Panc1 (cell line): ENCODE data around the gene CTSA. TPM values are rescaled to one million over a fixed set of nuclear protein-coding genes. Genes with fewer than 3 reads are reported as not detected.

Experiments
- ATAC-seq: fragments of 200-7000 bp; cut with Tn5 transposase; 2 replicates; pipeline ENCODE4 v1.9.1; 2020; ENCODE audit warnings: mild to moderate bottlenecking, moderate library complexity
- BruUV-seq: library from RNA; stranded (reverse); fragments of 400-500 nt; replicated peaks from 2 replicates; lab custom pipeline; 2021; lab: Mats Ljungman, UMichigan
- CTCF ChIA-PET: fragments of 300-600 bp; sonication (Branson Sonifier 250); formaldehyde crosslinking; loops from one replicate; lab custom pipeline; 2022; ENCODE audit warnings: antibody characterized with exemption; lab: Charles Lee
- POLR2A ChIA-PET: fragments of 300-600 bp; sonication (Branson Sonifier 250); formaldehyde crosslinking; loops from one replicate; lab custom pipeline; 2022; ENCODE audit warnings: antibody characterized with exemption; lab: Charles Lee
- DNase-seq: peaks from one replicate; pipeline ENCODE4 v3.0.0-alpha.2; 2010; ENCODE audit warnings: low read depth, low spot score
- H3K27ac ChIP-seq: 2 replicates; pipeline ENCODE4 v1.5.1; 2011; ENCODE audit warnings: mild to moderate bottlenecking, low read length, inconsistent platforms
- H3K27me3 ChIP-seq: fragments of 200-500 bp; sonication (Bioruptor generic); 2 replicates; pipeline ENCODE4 v1.6.0; 2014; ENCODE audit warnings: low read length, inconsistent platforms; ENCODE audit not compliant: control insufficient read depth, insufficient read depth
- H3K36me3 ChIP-seq: fragments of 200-500 bp; sonication (Bioruptor generic); 2 replicates; pipeline ENCODE4 v1.5.1; 2014; ENCODE audit warnings: inconsistent platforms, mild to moderate bottlenecking, low read length, moderate library complexity; ENCODE audit not compliant: control insufficient read depth, insufficient read depth
- H3K4me1 ChIP-seq: 2 replicates; pipeline ENCODE4 v1.5.1; 2011; ENCODE audit warnings: inconsistent platforms, mild to moderate bottlenecking, low read length, moderate library complexity; ENCODE audit not compliant: control insufficient read depth, insufficient read depth
- H3K4me3 ChIP-seq, 2 experiments: 2 replicates each; pipeline ENCODE4 v1.5.1; 2011 to 2012; ENCODE audit warnings: low read depth in 2 of 2, low read length in 2 of 2, mild to moderate bottlenecking in 2 of 2, inconsistent platforms in 1 of 2, moderate library complexity in 1 of 2
- H3K9me3 ChIP-seq: fragments of 200-500 bp; sonication (Bioruptor generic); 2 replicates; pipeline ENCODE4 v1.5.1; 2014; ENCODE audit warnings: low read depth, mild to moderate bottlenecking, inconsistent platforms, low read length, moderate library complexity; ENCODE audit not compliant: control insufficient read depth, insufficient read depth
- CTCF ChIP-seq: fragments of 450-650 bp; IDR thresholded peaks from 2 replicates; pipeline ENCODE4 v1.5.1; 2017; ENCODE audit warnings: mild to moderate bottlenecking
- POLR2AphosphoS5 ChIP-seq: IDR thresholded peaks from 2 replicates; pipeline ENCODE4 v1.6.1; 2012; ENCODE audit warnings: mild to moderate bottlenecking, low read depth, low read length, moderate library complexity
- REST ChIP-seq, 2 experiments: IDR thresholded peaks; 2 replicates each; pipeline ENCODE4 v1.6.1; 2011 to 2012; ENCODE audit warnings: low read depth in 2 of 2, control low read depth in 1 of 2, low read length in 1 of 2, mild to moderate bottlenecking in 1 of 2, moderate library complexity in 1 of 2; ENCODE audit not compliant: insufficient read depth in 1 of 2
- SIN3A ChIP-seq: IDR thresholded peaks from 2 replicates; pipeline ENCODE4 v1.6.1; 2012; ENCODE audit warnings: low read depth, mild to moderate bottlenecking, low read length, moderate library complexity, borderline replicate concordance; ENCODE audit not compliant: insufficient read depth
- TCF7L2 ChIP-seq: IDR thresholded peaks from 2 replicates; pipeline ENCODE4 v1.6.1; 2011; ENCODE audit warnings: mild to moderate bottlenecking, low read depth, low read length, inconsistent platforms
- in situ Hi-C: cut with HindIII; loops from 2 replicates; pipeline ENCODE4 v1.10.0; 2016; ENCODE audit warnings: low sequenced_read_pairs, low pct_unique_long_range_greater_than_20kb
- intact Hi-C: fragments of 100-400 bp; cut with micrococcal nuclease; formaldehyde crosslinking; loops from one replicate; pipeline ENCODE4 v1.10.0; 2022; ENCODE audit not compliant: unreplicated experiment
- total RNA-seq: library from RNA; stranded (reverse); gene quantifications from one replicate; pipeline ENCODE4 v1.2.1, GENCODE V29; 2021; ENCODE audit not compliant: unreplicated experiment

Gene CTSA
- total RNA-seq, 1 experiment from 2014 or later = 232 TPM

- ChIA-PET POLR2A (no interaction called here), CTCF (no interaction called here)
- Histone ChIP-seq H3K36me3 (no peaks in the 10 kb centered on the region; the same call in 1 of the 2 replicates), H3K4me1 (peaks cover 12% of the 10 kb centered on the region), H3K27ac (no peak overlapping the region), H3K4me3 (no peak overlapping the region), H3K9me3 (no peaks in the 10 kb centered on the region), H3K27me3 (no peaks in the 10 kb centered on the region)
- DNase-seq (no peak), ATAC-seq (no peak)
- intact Hi-C loops = no loop called here
- in situ Hi-C loops = no loop called here
- TF ChIP-seq TCF7L2 (no peak), POLR2AphosphoS5 (no peak), CTCF (no peak), REST (IDR thresholded peaks at IDR 0.05; ENCODE audit: insufficient read depth in 1 of 2, low read depth in 2 of 2, low read length in 1 of 2) (no peak), SIN3A (no peak)
- no TSS peak for BruUV-seq
Measured at GRCh38 chr20:45937765-45938164, 46.6 kb downstream of the CTSA start.

GRCh38 chr20:45938727-45939438 is 47.7 kb downstream of the CTSA start:
- no peak overlapping the region for H3K27ac ChIP-seq
- intact Hi-C loops = no loop called here
- no peak overlapping the region for H3K4me3 ChIP-seq
- H3K9me3 ChIP-seq = no peaks in the 10 kb centered on the region
- no peaks in the 10 kb centered on the region; the same call in 1 of the 2 replicates for H3K36me3 ChIP-seq
- BruUV-seq = no TSS peak
- no peaks in the 10 kb centered on the region for H3K27me3 ChIP-seq
- ATAC-seq = no peak
- in situ Hi-C loops = no loop called here
- H3K4me1 ChIP-seq = peaks cover 4% of the 10 kb centered on the region
- POLR2A ChIA-PET = no interaction called here
- TF ChIP-seq POLR2AphosphoS5 = no peak
- no peak for TF ChIP-seq REST (IDR thresholded peaks at IDR 0.05; ENCODE audit: insufficient read depth in 1 of 2, low read depth in 2 of 2, low read length in 1 of 2)
- TF ChIP-seq TCF7L2 = no peak
- no peak for TF ChIP-seq SIN3A
- TF ChIP-seq CTCF = no peak
- DNase-seq = no peak
- CTCF ChIA-PET = interaction anchor here (0.6 kb wide), 2 partner anchors 15 to 37 kb away, joined by 4 to 13 read pairs; no protein-coding TSS in a partner anchor
